Measurements from ENCODE around the gene HOXC4. TPM values are rescaled to one million over a fixed set of nuclear protein-coding genes. Genes with fewer than 3 reads are reported as not detected.
"Not testable (repeated sequence)": the region's sequence is repeated elsewhere in the genome, so short reads cannot be mapped to it uniquely, and the experiment has no call there.

HOXC4 gene
- polyA plus RNA-seq, 3 donors from 2014 or later, result 0.45 to 0.99 (median 0.92) TPM

DNA sequence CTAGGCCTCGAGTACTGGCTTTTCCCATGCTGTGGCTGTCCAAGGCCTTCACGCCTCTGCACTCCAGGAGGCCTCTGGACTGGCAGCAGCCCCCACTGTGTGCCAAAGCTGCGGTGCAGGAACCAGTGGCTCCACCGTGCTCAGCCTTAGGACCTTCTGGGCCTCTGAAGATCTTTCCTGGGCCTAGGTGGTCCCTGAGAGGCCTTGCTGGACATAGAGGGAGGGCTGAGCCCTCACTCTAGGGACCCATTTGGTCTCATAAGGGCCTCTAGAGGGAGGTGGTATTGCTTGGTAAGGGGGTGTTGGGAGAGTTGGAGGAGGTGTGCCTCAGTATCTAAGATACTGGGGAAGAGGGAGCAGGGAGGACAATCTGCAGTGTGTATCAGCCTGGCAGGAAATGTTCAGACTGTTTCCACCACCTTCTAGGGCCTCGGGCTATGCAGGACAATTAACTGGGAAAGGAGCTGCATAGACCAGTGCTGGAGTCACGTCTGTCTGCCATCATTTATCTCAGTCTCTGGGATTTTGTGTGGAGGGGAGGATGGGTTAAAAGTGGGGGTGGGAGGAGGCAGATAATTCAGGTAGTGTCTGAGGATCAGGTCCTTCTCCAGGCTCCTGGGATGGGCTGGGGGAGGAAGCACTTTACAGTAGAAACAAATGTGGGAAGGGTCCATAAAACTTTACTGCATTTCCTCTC is 17.9 kb upstream of the HOXC4 start:
- DNase-seq, result no peak
- peaks cover 0 to 2% (median 0%) of the 10 kb centered on the region in 6 donors for H3K9me3 Mint-ChIP-seq
- H3K4me3 Mint-ChIP-seq, result no peak overlapping the region
- no peaks in the 10 kb centered on the region for H3K36me3 Mint-ChIP-seq
- H3K27me3 Mint-ChIP-seq (ENCODE audit: low read depth in 3 of 3), result peaks cover 36 to 54% (median 45%) of the 10 kb centered on the region in 3 donors
- peaks cover 20 to 27% of the 10 kb centered on the region in 2 donors for H3K4me1 Mint-ChIP-seq
- H3K27ac Mint-ChIP-seq, result no peak overlapping the region

- no peak for DNase-seq
- no peak overlapping the region for H3K4me3 Mint-ChIP-seq
- H3K4me1 Mint-ChIP-seq, result peaks cover 20 to 27% of the 10 kb centered on the region in 2 donors
Measured at GRCh38 chr12:54036620-54037359, 16.8 kb upstream of the HOXC4 start.

DNA sequence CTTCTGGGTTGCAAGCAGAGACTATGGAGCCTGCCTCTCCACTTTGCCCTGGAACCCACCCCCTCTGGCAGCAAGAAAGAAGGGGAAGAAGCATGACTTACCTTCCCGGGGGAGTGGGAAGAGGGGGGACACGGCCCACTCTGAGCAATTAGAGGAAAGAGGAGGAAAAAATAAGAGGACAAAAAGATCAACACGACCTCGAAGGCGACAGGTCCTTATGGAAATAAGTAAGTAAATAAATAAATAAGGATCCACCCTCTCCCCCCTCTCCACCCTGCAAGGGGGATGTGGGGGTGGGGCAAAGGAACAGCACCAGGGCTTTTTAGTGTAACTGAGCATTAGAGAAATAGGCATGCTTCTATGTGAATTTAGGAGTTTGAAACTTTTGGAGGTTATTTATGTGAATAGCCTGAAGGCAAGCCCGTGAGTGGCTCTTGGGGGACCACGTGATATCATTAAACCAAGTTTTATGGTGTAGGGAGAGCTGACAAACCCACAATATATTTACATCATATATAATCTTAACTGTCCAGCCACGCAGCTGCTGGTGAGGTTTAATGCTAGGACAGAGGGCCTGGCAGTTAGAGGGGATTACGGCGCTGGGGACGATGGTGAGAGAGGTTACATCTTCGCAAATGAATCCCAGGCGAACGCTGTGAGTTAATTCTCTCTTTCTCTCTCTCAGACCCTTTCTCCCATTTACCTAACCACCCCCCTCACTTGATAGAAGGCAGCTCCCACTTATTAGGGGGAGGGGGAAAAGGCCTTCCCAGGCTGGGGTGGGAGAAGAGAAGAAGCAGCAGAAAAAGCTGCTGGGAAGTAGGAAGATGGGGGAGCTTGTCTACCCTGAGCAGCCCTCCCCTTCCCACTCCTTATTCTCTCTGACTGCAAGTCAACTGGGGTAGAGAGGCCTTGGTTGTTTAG is 16.0 kb upstream of the HOXC4 start:
- peaks cover 0 to 1% (median 0%) of the 10 kb centered on the region in 6 donors for H3K9me3 Mint-ChIP-seq

More at GRCh38 chr12:54036620-54037359, 16.8 kb upstream of the HOXC4 start:
- no peaks in the 10 kb centered on the region for H3K36me3 Mint-ChIP-seq
- no peak overlapping the region for H3K27ac Mint-ChIP-seq
- H3K9me3 Mint-ChIP-seq, result peaks cover 0 to 2% (median 0%) of the 10 kb centered on the region in 6 donors
- H3K27me3 Mint-ChIP-seq (ENCODE audit: low read depth in 3 of 3), result peaks cover 37 to 48% (median 43%) of the 10 kb centered on the region in 3 donors

GRCh38 chr12:54038284-54038870 is 15.3 kb upstream of the HOXC4 start:
- H3K27me3 Mint-ChIP-seq (ENCODE audit: low read depth in 3 of 3), result peaks cover 28 to 39% (median 33%) of the 10 kb centered on the region in 3 donors
- no peak overlapping the region for H3K27ac Mint-ChIP-seq
- H3K9me3 Mint-ChIP-seq, result no peaks in the 10 kb centered on the region
- no peak overlapping the region for H3K4me3 Mint-ChIP-seq
- peaks cover 13 to 17% of the 10 kb centered on the region in 2 donors for H3K4me1 Mint-ChIP-seq
- no peak for DNase-seq
- H3K36me3 Mint-ChIP-seq, result no peaks in the 10 kb centered on the region

More for the DNA sequence above, 16.0 kb upstream of the HOXC4 start:
- no peak overlapping the region for H3K27ac Mint-ChIP-seq
- H3K36me3 Mint-ChIP-seq, result no peaks in the 10 kb centered on the region
- DNase-seq, result no peak
- H3K4me1 Mint-ChIP-seq, result peaks cover 19 to 24% of the 10 kb centered on the region in 2 donors
- no peak overlapping the region for H3K4me3 Mint-ChIP-seq
- peaks cover 29 to 44% (median 35%) of the 10 kb centered on the region in 3 donors for H3K27me3 Mint-ChIP-seq (ENCODE audit: low read depth in 3 of 3)

GRCh38 chr12:54038871-54039414 is 14.7 kb upstream of the HOXC4 start:
- peaks cover 29 to 37% (median 37%) of the 10 kb centered on the region in 3 donors for H3K27me3 Mint-ChIP-seq (ENCODE audit: low read depth in 3 of 3)
- no peaks in the 10 kb centered on the region for H3K9me3 Mint-ChIP-seq
- DNase-seq, result no peak
- H3K27ac Mint-ChIP-seq, result no peak overlapping the region
- H3K4me1 Mint-ChIP-seq, result peaks cover 12 to 14% of the 10 kb centered on the region in 2 donors
- no peaks in the 10 kb centered on the region for H3K36me3 Mint-ChIP-seq
- no peak overlapping the region for H3K4me3 Mint-ChIP-seq

- Mint-ChIP-seq H3K4me1 (peaks cover 6 to 10% of the 10 kb centered on the region in 2 donors), H3K4me3 (no peak overlapping the region), H3K27ac (no peak overlapping the region), H3K36me3 (no peaks in the 10 kb centered on the region), H3K9me3 (no peaks in the 10 kb centered on the region), H3K27me3 (ENCODE audit: low read depth in 3 of 3) (peaks cover 31 to 36% (median 33%) of the 10 kb centered on the region in 3 donors)
- no peak for DNase-seq
Measured at GRCh38 chr12:54039417-54040147, 14.1 kb upstream of the HOXC4 start.

DNA sequence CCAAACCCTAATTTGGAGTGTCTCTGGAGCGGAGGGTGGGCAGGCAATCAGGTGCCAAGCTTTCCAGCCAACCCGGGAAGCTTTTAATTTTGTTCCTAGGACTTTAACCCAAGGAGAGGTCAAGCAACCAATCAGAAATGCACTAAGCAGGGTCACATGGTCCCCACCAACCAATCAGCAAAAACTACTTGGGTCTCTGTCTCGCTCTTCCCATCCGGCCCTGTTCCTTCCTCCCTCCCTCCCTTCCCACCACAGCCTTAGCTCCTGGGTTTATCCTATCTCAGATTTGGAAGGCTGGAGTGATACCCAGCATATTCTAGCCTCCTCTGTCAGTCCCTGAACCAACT is 13.5 kb upstream of the HOXC4 start:
- Mint-ChIP-seq H3K4me3 (no peak overlapping the region), H3K27me3 (ENCODE audit: low read depth in 3 of 3) (peaks cover 33 to 38% (median 37%) of the 10 kb centered on the region in 3 donors), H3K9me3 (no peaks in the 10 kb centered on the region), H3K4me1 (peaks cover 3 to 8% of the 10 kb centered on the region in 2 donors), H3K27ac (no peak overlapping the region), H3K36me3 (no peaks in the 10 kb centered on the region)
- no peak for DNase-seq

GRCh38 chr12:54040648-54041047 is 13.0 kb upstream of the HOXC4 start:
- no peak overlapping the region for H3K27ac Mint-ChIP-seq
- no peaks in the 10 kb centered on the region for H3K9me3 Mint-ChIP-seq
- DNase-seq, result no peak
- no peak overlapping the region for H3K4me3 Mint-ChIP-seq
- peaks cover 33 to 39% (median 36%) of the 10 kb centered on the region in 3 donors for H3K27me3 Mint-ChIP-seq (ENCODE audit: low read depth in 3 of 3)
- H3K4me1 Mint-ChIP-seq, result peaks cover 0 to 5% of the 10 kb centered on the region in 2 donors
- no peaks in the 10 kb centered on the region for H3K36me3 Mint-ChIP-seq

GRCh38 chr12:54041097-54041690 is 12.4 kb upstream of the HOXC4 start:
- no peak for DNase-seq
- no peak overlapping the region for H3K27ac Mint-ChIP-seq
- H3K9me3 Mint-ChIP-seq, result no peaks in the 10 kb centered on the region
- H3K27me3 Mint-ChIP-seq (ENCODE audit: low read depth in 3 of 3), result peaks cover 31 to 39% (median 35%) of the 10 kb centered on the region in 3 donors
- no peaks in the 10 kb centered on the region for H3K36me3 Mint-ChIP-seq
- no peak overlapping the region for H3K4me3 Mint-ChIP-seq
- H3K4me1 Mint-ChIP-seq, result peaks cover under 1 to 5% of the 10 kb centered on the region in 2 donors

DNA sequence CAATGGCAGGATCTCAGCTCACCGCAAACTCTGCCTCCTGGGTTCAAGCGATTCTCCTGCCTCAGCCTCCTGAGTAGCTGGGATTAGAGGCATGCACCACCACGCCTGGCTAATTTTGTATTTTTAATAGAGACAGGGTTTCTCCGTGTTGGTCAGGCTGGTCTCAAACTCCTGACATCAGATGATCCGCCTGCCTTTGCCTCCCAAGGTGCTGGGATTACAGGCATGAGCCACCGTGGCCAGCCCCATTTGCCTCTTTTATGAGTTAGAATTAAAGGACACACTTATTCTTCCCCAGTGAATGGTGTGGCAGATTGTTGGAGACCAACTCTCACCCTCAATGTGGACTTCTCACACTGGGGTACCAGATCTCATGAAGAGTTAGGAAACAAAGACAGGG is 11.6 kb upstream of the HOXC4 start:
- H3K9me3 Mint-ChIP-seq, H3K36me3 Mint-ChIP-seq, H3K4me1 Mint-ChIP-seq, H3K27ac Mint-ChIP-seq, H3K4me3 Mint-ChIP-seq, DNase-seq: not testable (repeated sequence)
- H3K27me3 Mint-ChIP-seq (ENCODE audit: low read depth in 3 of 3), result peaks cover 32 to 43% (median 40%) of the 10 kb centered on the region in 3 donors

GRCh38 chr12:54042970-54043853 is 10.4 kb upstream of the HOXC4 start:
- H3K4me3 Mint-ChIP-seq, result no peak overlapping the region
- no peaks in the 10 kb centered on the region for H3K36me3 Mint-ChIP-seq
- H3K27ac Mint-ChIP-seq, result no peak overlapping the region
- H3K4me1 Mint-ChIP-seq, result peaks cover 6 to 9% of the 10 kb centered on the region in 2 donors
- peaks cover 37 to 43% (median 38%) of the 10 kb centered on the region in 3 donors for H3K27me3 Mint-ChIP-seq (ENCODE audit: low read depth in 3 of 3)
- H3K9me3 Mint-ChIP-seq, result peaks cover 0 to under 1% (median 0%) of the 10 kb centered on the region in 6 donors
- no peak for DNase-seq
